H4 (cell line): ENCODE results near the gene CLDN22. TPM values are rescaled to one million over a fixed set of nuclear protein-coding genes. Genes with fewer than 3 reads are reported as not detected.
"Not testable (repeated sequence)": the region's sequence is repeated elsewhere in the genome, so short reads cannot be mapped to it uniquely, and the experiment has no call there.

Experiments used
- DNase-seq: peaks from one replicate; pipeline ENCODE4 v3.0.0-alpha.2; 2015; ENCODE audit warnings: low spot score
- total RNA-seq: library from RNA; depleted of rRNA; stranded (reverse); fragments of >200 nt; shearing (Covaris generic); gene quantifications from 2 replicates; pipeline ENCODE4 v1.2.3, GENCODE V29; 2014

Gene CLDN22
- total RNA-seq, 1 experiment from 2014 or later, result not detected

DNA sequence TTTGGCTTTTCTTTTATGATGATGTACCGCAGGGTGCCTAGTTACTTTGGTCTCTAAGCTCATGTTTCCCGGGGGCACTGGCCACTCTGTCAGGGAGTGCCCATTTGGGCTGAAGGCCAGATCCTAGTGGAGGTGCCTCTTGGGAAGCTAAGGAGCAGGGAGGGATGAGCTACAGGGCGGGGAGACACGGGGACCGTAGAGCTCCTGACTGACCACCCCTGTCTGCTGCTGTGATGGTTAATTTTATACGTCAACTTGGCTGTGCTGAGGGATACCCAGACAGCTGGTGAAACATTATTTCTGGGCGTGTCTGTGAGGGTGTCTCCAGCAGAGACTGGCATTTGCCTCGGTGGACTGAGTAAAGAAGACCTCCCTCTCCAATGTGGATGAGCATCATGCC is 27.1 kb upstream of the CLDN22 start:
- no peak for DNase-seq

DNA sequence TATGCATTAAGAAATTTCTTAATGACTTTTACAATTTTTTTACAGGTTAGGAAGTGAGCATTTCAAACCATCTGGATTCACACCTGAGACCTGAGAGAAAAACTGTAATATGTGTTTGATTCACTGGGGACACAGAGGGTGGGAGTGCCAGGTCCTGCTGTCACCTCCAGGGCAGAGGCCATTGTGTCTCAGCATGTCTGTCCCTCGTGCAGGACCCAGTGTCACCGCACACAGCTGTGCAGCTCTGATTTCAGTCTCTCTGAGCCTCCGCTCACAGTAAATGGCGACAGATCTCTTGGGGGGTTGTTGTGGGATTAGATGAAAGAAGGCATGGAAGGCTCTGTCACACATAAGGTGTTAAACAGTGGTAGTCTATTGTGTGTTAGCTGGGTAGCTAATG is 25.2 kb upstream of the CLDN22 start:
- no peak for DNase-seq

DNA sequence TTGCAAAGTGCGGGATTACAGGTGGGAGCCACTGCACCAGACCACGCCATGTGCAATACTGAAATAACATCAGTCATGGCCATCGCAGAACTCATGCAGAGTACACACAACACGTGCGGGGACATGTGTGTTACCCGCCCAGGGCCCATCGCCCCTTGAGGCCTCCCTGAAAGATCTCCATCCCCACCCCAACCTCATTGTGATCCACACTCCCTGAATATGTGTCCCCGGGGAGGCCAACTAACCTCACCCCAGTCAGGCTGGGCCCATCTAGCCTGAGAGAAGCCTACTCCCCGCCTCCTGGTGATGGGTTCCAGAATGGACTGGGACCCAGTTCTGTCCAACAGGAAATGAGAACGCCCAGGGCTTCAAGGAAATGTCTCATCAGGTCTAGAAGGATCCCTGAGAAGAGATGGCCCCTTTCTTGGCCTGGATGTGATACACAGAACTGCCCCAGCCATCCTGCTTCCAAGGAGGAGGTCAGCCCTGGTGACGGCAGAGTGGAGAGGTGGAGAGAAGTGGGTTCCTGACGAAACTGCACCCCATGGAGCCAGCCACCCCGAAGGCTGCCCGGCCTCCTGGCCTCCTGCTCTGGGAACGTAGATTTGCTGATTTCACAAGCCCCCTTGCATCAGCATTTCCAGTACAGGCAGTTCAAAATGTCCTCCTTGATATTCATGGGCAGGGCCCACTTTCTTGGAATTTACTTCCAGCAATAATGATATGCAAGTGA is 24.6 kb upstream of the CLDN22 start:
- no peak for DNase-seq

DNA sequence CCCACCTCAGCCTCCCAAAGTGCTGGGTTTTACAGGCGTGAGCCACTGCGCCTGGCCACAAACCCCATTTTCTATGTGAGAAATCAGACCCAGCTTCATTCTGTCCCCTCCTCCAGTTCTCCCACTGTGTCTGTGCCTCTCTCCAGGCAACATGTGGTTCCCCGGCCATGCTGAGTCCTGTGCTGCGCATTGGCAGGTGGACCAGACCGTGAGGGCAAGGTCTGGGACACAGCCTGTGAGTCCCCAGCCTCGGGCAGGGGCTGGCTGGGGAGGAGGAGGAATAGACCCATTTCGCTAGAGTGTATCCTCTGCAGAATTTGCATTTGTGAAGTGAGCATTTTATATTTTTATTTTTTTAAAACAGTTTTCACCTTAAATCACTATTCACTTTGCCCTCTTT is 23.7 kb upstream of the CLDN22 start:
- DNase-seq, result no peak

DNA sequence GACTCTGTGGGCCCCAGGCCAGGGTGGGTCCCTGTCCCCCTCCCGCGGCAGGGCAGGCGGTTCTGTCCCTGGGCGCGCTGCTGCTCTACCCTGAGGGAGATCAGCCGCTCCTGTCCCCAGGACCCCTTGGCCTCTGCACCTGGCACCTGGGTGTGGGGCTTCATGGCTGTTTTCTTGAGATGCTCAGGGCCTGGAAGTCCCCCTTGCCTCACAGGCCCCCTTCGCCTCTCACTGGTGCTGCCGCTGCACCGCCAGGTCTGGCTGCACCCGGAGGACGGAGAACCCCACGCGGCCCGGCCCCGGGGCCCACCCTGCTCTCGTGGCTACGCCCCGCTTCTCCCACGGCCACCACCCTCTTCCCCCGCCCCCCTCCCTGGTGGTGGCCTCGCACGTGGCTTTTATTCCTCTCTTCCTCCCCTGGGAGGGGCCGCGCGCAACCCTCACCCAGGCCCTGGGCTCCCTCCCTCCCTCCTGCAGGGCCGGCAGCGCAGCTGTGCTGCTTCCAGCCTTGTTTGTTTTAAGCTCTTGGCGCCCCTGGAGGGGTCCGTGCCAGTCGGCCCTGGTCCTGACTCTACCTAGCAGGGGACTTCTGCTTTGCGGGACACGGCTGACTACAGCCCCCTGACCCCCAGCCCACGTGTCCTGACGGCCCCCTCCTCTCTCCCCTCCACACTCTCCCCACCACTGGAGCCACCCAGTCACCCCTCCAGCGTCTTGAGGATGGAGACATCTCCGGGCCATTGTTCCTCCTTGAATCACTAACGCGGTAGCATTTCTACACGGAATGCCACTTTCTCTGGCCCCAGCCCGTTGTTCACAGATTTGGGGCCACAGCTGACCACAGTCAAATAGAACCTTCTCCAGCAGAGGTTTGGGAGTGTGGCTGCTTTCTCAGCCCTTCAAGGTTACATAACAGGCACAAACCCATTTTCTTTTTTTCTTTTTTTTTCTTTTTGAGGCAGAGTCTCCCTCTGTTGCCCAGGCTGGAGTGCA is 22.8 kb upstream of the CLDN22 start:
- DNase-seq, result no peak

DNA sequence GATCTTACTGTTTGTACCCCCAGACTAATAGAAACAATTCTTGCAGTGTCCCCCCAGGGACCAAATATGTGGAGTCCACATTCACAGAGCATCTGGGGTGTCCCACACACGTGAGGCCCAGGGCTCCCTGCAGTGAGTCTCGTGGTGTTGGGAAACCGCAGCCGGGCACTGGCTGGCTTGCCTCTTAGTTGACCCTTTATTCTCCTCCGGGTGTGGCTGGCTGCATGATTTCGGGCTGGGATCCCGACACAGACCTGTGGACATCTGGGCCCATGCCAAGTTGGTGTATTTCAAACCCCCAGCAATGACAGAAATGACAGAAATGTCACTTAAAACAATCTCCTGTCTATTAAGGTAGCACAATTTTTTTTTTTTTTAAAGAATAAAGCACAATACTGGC is 17.8 kb upstream of the CLDN22 start:
- DNase-seq, result peak; percentile 71

DNA sequence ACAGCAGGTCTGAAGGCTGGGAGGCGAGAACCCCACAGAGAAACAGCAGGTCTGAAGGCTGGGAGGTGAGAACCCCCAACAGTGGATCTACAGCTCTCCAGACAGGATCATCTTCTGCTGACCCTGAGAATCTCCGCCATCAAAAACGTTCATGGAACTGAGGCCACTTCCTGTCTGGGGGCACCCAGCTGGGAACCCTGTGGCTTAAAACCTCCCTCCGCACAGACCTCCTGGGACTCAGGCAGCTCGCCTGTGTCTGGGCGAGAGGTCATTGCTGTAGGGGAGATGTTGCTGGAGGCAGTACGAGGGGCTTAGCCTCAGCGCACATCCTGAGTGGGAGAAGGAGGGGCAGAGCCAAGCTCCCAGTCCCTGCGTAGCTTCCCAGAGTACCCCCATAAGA is 17.3 kb upstream of the CLDN22 start:
- DNase-seq, result no peak

DNA sequence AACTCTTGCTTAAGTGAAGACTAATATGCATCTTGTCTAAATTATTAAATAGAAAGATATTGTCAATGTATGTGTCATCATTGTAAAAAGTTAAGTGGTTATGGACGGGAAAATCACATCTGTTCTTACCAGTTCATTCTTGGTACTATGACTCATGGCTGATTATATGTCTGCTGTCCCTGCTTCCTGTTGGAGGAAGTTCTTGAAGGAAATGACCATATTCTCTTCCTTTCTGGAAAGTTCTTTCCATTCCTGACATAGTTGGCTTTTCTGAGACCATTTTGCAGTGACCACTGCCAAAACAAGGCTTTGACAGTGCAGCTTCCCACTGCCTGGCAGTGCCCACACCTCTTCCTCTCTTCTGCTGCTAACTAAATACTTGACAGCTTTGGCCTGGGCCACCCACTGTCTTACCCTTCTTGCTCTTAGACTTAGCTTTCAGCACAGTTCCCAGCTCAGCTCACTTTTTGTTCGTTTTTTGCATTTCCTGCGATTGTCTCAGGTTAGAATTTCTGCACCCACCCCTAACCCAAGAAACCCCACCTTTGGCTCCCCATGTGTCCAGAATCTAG is 15.4 kb upstream of the CLDN22 start:
- DNase-seq, result peak; percentile 91

DNA sequence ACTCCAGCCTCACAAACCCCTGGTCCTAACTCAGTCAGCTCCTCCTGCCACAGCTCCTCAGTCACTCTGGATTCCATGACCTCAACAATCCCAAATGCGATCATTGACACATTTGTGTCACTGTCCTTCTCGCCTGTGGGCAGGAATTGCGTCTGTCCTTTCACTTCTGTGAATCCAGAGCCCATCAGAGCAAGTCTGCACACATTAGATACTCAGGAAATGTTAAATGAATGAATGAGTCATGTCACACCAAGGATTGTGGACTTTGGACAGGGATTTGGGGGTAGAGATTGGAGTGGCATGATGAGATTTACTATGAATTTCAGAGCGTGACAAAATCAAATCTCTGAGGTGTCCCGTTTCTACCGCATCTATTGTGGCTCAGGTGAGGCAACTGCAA is 13.9 kb upstream of the CLDN22 start:
- peak; percentile 77 for DNase-seq

DNA sequence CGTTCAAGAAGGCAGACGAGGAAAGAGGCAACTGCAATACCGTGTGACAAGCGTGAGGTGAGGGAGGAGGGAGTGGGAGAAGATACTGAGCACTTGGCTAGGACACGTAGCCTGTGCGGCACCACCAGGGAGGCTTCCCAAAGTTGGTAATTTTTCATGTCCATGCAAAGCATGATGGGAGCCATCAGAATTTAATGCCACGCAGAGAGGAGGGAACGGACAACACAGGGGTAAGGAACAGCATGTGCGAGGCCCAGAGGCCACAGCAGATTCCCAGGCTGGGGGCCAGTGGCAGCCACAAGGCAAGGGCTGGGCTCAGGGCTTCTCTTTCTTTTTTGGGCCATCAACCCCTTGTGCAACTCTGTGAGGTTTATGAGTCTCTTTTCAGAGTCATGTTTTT is 13.1 kb upstream of the CLDN22 start:
- DNase-seq, result no peak

DNA sequence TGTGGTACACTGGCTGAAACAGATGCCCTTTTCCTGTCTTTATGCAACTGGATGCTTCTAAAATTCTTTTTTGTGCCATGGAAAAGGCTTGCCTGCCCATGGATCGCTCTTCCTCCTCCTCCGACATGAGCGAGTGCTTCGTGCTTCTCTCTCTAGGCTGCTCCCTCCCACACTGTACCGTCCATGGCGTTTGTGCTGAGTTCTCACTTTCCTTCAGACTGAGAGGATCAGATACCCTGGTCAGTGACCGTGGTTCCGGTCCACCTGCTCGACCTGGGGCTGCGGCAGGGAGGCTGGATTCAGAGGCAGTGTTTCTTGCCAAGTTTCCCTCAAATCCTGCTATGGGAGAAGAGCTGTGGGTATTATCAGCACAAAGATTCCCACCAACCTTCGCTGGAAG is 12.4 kb upstream of the CLDN22 start:
- no peak for DNase-seq

DNA sequence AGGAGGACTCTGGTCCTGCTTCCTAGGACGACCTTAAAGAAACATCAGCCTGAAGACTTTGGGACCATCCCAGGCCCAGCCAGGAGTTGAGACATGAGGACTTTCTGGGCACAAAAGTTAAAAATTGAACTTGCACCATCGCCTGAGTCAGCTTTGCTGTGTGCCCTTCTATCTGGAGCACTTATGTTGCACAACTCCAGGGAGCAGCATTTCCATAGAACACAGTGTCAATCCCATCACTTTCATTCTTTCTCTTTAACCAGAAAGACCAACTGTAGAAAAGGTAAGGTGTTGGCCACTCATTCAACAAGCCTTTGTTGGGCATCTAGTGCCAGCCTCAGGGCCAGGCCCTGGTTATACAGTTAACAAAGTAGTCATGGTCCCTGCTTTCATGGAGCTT is 10.8 kb upstream of the CLDN22 start:
- DNase-seq, result no peak

DNA sequence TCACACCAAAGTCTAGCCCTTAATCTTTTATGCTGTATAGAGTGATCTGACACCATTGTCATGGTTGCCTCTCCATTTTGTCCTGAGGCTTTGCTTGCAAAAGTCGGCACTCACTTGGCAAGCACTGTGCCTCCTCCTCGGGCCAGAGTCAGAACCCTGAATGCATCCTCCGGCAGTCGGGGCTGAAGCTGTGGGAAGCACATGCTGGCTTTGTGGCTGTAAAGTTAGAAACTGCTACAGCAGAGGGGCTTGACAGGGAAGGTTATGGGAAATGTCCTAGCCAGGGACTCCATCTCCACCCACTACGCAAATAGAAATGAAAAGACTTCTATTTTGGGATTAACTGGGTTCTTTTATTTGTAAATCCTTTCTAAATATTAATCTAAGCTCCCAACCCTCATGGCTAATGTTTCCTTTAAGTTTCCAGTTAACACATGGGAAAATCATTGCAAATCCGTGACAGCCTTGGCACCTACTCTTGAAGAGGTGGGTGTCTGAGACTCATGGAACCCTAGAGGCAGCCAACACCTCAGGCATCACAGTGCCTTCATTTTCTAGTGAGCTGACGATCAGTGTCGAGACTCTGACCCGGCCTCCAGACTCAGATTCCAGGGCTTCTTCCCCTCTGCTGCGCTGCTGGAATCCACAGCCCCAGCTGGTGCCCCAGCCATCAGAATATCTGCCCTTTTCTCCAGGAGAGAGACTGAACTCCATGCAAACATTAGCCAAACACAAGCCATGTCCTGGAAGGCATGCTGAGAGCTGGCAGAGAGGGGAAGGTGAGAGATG is 10.1 kb upstream of the CLDN22 start:
- DNase-seq, result no peak

DNA sequence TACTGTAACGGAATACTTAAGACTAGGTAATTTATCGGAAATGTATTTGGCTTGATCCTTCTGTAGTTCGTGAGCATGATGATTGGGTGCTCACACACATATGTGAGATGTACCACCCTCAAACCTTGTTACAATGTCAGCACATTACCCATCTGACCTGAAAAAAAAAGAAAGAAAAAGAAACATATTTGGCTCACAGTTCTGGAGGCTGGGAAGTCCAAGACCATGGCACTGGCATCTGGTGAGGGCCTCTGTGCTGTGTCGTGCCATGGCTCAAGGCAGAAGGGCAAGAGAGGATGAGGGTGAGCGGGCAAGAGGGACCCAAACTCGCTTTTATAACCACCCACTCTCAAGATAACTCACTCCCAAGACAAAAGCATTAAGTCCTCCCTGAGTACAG is 9.2 kb upstream of the CLDN22 start:
- DNase-seq, result no peak

DNA sequence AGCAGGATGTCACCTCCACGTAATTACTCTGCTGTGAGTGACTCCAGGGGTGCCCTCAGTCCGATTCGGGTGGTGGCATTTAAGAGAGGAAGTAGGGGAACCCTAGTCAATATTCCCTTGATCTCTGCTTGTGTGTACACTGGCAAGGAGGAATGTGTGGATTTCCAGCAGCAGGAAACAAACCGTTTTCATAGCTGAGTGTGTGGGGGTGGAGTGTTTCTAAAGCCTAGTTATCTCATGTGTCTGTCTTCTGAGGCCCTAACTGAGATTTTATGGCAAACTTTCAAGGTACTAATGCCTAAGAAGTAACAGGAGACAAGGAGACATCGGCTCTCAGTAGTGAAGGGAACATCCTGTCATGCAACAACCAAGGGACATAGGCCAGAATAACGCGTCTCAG is 8.8 kb upstream of the CLDN22 start:
- DNase-seq, result no peak

DNA sequence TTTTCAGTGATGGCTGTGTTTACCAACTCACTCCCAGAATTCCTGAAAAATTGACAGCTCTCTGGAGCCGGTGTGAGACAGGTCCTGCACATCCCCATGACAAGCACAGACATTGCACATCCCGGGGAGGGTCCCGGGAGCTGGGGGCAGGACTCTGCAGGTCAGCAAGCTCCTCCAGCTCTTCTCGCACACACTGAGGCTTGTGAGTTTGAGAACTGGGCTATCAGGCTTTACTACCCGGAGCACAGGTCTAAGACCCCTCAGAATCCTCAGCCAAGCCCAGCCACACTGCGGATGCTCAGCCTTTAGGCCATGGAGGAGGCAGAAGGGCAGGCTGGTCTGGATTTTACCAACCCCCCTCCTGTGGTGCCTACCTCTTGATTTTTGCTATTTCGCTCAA is 7.8 kb upstream of the CLDN22 start:
- no peak for DNase-seq

DNA sequence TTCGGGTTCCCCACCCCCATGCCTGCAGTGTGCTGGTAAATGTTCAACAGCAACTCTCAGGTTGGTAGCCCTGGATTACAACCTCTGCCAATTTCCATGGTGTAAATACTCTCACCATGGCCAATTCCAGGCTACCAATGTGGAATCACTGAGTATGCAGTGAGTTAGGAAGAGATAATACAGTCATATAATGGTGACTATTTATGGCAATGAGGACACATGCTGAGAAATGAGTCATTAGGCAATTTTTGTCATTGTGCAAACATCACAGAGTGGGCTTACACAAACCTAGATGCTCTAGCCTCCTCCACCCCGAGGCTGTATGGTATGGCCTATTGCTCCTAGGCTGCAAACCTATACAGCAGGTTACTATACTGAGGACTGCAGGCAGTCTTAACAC is 6.8 kb upstream of the CLDN22 start:
- no peak for DNase-seq

DNA sequence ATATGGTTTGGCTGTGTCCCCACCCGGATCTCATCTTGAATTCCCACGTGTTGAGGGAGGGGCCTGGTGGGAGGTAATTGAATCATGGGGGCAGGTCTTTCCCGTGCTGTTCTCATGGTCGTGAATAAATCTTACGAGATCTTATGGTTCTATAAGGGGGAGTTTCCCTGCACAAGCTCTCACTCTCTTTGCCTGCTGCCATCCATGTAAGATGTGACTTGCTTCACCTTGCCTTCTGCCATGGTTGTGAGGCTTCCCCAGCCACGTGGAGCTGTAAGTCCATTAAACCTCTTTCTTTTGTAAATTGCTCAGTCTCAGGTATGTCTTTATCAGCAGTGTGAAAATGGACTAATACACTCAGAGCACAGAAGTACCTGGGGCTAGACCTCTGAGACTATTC is 6.3 kb upstream of the CLDN22 start:
- not testable (repeated sequence) for DNase-seq

DNA sequence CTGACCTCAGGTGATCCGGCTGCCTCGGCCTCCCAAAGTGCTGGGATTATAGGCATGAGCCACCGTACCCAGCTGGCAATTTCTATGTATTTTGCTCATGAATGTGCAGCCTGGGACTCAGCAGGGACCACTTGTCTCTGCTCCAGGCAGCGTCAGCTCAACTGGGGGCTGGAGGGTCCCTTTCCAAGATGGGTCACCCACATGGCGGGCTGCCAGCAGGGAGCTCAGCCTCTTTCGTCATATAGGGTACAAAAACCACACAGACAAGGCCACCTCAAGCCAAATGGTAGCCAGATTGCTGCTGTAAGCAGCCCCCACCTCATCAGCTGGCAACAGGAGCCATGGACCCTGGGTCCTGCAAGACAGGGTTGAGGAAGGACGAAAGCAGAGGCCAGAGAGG is 4.5 kb upstream of the CLDN22 start:
- no peak for DNase-seq

DNA sequence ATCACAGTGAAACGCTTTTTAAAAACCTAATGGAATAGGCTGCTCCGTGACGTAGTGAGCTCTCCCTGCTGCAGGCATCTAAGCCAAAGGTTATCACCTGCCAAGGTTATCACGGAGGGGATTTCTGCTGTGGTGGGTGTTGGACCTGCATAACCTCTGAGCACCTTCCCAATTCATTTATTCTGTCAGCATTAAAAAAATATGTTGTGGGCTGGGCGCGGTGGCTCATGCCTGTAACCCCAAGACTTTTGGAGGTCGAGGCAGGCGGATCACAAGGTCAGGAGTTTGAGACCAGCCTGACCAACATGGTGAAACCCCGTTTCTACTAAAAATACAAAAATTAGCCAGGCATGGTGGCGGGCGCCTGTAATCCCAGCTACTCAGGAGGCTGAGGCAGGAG is 4.0 kb upstream of the CLDN22 start:
- DNase-seq, result not testable (repeated sequence)

DNA sequence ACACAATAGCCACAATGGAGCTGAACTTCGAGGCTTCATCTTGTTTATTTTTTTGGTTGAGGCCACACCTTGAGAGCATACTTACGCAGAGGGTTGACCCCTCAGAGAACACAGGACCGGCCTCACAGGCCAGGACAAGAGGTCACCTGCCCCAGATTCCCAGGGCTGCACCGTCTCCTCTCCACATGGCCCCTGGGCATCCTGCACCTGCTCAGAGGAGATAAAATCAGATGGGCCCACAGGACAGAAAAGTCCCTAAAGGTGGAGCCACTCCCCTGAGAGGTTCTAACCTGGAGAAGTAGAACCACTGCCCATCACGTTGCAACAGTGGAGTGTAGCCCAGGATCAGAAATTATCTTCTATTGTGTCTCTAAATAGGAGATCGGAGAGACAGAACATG is 3.2 kb upstream of the CLDN22 start:
- no peak for DNase-seq

DNA sequence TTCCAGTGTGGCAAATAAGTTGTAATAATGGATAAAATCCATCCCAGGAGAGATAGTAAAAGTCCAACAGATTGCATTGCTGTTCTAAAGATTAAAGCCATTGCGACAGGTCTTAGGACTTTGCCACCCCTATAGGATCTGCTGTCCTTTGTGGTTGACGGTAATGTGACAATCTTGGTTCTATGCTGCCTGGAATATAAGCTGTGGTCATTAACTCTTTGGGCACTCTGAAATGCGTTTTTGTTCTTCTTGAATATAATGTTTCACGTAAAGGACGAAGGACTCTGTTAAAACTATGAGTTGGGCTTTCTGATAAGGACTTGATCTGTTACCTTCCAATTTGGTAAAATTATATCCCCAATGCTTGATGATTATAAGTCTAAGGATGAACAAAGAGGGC is 2.2 kb upstream of the CLDN22 start, which contains the start of gene CLDN24:
TSS of gene CLDN24 (minus strand) at position 101 of the 400 bp plus-strand sequence. CDS start at position 101, 0 bp downstream.
- no peak for DNase-seq
